Suprapubic skin (tissue), 3 donors: Measurements from ENCODE around the gene HTR7.

Experiments
- CTCF ChIP-seq, 2 donors: fragments of 200-600 bp in 1 of 2; fragments of 450-650 bp in 1 of 2; sonication (generic) in 1 of 2; IDR thresholded peaks; one replicate each; pipeline ENCODE4 v1.5.1; 2016 to 2019; ENCODE audit warnings: antibody characterized with exemption in 2 of 2, mild to moderate bottlenecking in 1 of 2, moderate library complexity in 1 of 2
- POLR2AphosphoS5 ChIP-seq, 3 donors: sonication (generic); formaldehyde crosslinking; IDR thresholded peaks; one replicate each; pipeline ENCODE4 v1.6.1; 2017; ENCODE audit warnings: antibody characterized with exemption in 3 of 3

DNA sequence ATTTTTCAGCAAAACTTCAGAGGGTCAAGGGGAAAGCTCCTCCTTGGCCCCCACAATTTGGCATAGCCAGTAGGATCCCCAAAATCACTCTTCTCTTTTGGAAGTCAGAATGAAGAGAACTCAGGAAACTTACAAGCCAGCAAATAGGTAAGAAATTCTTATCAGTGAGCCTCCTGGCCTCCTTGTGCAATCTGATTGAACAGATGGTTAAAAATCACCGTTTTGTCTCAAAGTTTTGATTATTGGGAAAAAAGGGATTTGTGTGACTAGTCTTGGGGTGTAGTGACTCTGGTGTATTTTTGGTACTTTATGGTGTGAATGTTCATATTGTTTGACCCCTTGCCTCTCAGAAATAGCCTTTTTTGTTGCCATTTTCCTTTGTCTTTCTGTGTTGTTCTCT lies 56.2 kb downstream of the HTR7 start:
- TF ChIP-seq POLR2AphosphoS5 (IDR thresholded peaks at IDR 0.05): no peak
- TF ChIP-seq CTCF (IDR thresholded peaks at IDR 0.05): no peak
